Astrocyte of the cerebellum (primary cell): ENCODE data around the gene AIFM2.
"Not testable (repeated sequence)": the region's sequence is repeated elsewhere in the genome, so short reads cannot be mapped to it uniquely, and the experiment has no call there.

ENCODE experiments used
- DNase-seq: peaks from one replicate; pipeline ENCODE4 v3.0.0-alpha.2; 2011; ENCODE audit warnings: low read depth
- H3K4me3 ChIP-seq: 2 replicates; pipeline ENCODE4 v1.5.1; 2011; ENCODE audit warnings: mild to moderate bottlenecking, low read depth, low read length, moderate library complexity
- in situ Hi-C: cut with HindIII; loops from 2 replicates; pipeline ENCODE4 v1.10.0; 2017; ENCODE audit warnings: low sequenced_read_pairs
- TF ChIP-seq, protein P1 (sequence below): IDR thresholded peaks from 2 replicates; pipeline ENCODE4 v1.5.1; 2012; ENCODE audit warnings: low read length, low read depth, moderate library complexity, mild to moderate bottlenecking; ENCODE audit errors: missing control alignments

Gene AIFM2

DNA sequence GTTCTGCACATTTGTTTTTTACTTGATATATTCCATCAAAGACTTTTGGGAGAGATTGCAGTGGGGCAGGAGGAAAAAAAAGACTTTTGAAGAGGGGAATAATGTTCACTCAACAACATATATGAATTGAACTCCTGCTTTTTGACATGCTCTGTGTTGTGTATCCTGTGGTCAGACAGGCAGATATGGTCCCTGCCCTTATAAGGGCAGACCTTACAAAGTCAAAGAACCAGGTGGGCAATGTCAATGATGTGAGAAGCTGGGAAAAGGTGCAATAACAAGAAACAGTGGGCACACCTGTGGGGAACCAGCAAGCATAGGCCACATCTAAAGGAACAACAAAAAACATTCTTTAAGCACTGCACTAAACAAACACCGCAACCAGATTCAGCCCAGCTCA lies 8.2 kb downstream of the AIFM2 start:
- no peak overlapping the region for H3K4me3 ChIP-seq
- DNase-seq = no peak
- TF ChIP-seq, protein P1, sequence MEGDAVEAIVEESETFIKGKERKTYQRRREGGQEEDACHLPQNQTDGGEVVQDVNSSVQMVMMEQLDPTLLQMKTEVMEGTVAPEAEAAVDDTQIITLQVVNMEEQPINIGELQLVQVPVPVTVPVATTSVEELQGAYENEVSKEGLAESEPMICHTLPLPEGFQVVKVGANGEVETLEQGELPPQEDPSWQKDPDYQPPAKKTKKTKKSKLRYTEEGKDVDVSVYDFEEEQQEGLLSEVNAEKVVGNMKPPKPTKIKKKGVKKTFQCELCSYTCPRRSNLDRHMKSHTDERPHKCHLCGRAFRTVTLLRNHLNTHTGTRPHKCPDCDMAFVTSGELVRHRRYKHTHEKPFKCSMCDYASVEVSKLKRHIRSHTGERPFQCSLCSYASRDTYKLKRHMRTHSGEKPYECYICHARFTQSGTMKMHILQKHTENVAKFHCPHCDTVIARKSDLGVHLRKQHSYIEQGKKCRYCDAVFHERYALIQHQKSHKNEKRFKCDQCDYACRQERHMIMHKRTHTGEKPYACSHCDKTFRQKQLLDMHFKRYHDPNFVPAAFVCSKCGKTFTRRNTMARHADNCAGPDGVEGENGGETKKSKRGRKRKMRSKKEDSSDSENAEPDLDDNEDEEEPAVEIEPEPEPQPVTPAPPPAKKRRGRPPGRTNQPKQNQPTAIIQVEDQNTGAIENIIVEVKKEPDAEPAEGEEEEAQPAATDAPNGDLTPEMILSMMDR = no peak
- in situ Hi-C loops = no loop called here

DNA sequence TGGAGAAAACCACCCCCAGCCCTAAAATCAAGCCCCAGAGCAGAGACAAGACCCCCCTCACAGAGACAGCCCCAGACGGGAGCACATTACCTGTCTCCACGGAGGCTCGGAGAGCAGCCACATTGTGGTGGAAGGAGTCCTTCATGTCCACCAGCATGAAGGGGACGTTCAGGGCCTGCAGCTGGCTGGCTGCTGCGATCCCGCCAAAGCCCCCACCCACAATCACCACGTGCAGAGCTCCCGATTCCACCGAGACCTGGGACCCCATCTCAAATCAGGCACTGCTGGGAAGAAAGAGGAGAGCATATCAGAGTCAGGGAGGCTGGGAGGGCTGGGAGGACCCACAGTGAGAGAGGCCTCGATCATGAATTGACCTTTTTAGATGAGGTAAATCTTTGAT lies 8.8 kb downstream of the AIFM2 start:
- no peak overlapping the region for H3K4me3 ChIP-seq
- DNase-seq = no peak
- in situ Hi-C loops = no loop called here
- TF ChIP-seq, protein P1 = no peak

DNA sequence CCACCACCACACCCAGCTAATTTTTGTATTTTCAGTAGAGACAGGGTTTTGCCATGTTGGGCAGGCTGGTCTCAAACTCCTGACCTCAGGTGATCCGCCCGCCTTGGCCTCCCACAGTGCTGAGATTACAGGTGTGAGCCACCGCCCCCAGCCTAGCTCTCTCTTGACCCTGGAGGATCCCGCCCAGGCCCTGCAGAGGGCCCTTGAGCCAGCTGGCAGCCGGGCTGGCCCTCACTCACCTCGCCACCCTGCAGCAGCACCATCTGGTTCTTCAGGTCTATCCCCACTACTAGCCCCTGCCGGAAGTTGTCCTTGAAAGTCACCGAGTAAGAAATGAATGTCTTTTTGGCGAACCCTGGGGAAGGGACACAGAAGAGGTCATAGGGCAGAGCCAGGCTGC lies 9.5 kb downstream of the AIFM2 start:
- DNase-seq, H3K4me3 ChIP-seq, in situ Hi-C loops: not testable (repeated sequence)

DNA sequence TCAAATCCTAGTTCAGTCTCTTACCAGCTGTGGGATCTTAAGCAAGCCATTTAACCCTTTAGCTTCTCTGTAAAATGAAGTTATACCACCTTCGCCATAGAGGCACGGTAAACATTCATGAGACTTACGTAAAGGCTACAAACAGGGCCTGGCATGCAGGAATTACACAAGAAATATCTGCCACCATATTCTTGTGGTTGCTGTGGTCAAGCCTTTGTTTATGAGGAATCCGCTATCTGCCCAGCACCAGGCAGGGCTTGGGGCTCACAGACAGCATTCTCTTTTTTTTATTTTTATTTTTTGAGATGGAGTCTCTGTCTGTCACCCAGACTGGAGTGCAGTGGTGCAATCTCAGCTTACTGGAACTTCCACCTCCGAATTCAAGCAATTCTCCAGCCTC lies 9.9 kb downstream of the AIFM2 start:
- no peak overlapping the region for H3K4me3 ChIP-seq
- TF ChIP-seq, protein P1 = no peak
- DNase-seq = no peak
- in situ Hi-C loops = no loop called here

DNA sequence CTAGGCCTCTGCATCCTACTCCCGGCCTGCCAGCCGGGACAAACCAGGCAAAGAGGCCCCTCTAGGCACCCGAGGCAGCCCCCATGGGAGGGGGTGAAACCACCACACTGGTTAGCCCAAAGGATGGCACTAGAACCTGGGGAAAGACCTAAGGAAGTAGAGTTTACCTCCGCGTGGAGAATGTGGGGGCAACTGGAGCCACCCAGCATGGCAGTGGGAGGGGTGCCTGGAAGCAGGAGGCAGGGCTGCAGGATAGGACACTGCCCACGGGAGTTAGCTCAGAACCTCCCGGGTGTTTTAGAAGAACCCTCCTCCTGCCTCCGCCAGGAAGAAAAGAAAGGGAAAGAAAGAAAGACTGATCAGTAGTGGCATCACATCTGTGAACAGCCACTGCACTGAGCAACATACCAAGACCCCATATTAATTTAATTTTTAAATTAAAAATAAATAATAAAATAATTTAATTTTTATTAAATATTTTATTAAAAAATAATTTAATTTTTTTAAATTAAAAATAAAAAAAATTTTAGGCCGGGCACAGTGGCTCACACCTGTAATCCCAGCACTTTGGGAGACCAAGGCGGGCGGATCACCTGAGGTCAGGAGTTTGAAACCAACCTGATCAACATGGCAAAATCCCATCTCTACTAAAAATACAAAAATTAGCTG lies 11.2 kb downstream of the AIFM2 start:
- no peak overlapping the region for H3K4me3 ChIP-seq
- in situ Hi-C loops = no loop called here
- no peak for DNase-seq
- TF ChIP-seq, protein P1 = no peak

DNA sequence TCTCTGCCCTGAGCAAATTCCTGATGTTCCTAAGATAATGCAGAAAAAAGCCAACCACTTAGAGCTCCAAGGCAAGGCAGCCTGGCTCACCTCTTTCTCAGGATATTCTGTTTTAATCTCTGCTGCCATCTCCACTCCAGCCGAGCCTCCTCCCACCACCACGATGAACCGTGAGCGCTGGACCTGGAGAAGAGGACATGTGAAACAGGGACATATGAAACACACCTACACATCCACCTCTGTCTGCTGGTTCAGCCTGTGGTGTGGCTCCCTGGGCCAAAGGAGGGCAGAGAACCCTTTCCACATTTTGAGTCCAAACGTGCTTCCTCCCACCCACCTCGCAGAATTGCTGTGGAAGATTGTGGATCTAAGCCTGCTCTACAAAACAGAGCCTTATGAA lies 12.2 kb downstream of the AIFM2 start:
- no peak for DNase-seq
- no peak overlapping the region for H3K4me3 ChIP-seq
- TF ChIP-seq, protein P1 = no peak
- in situ Hi-C loops = no loop called here

DNA sequence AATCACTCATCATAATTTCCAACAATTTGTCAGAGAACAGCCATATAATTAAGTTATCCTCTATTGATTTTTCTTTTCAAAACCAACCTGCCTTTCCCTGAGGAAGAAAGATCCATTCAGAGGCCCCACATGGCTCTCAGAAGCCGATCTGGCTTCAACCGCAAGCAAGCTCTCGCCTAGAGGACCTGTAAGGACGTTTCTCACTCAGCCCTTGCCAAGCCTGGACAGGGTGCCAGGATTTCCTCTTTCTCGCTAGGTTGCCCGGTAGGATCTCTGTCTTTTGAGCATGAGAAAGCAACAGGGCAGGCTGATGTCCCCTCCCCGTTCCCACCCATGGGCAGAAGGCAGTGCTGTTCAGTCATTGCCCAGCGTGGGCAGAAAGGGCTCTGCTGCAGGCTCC lies 13.0 kb downstream of the AIFM2 start:
- TF ChIP-seq, protein P1 = no peak
- DNase-seq = no peak
- in situ Hi-C loops = no loop called here
- H3K4me3 ChIP-seq = no peak overlapping the region
